ENCODE results near the gene ENTR1.

GRCh38 chr9:136439481-136440408 lies 29.3 kb upstream of the ENTR1 start, which contains the start of gene INPP5E:
- TF ChIP-seq CTCF (IDR thresholded peaks at IDR 0.05) (peak in 3 of 4 experiments; percentile 65 to 72 (median 67)), POLR2A (IDR thresholded peaks at IDR 0.05) (peak; percentile 44 to 46), POLR2AphosphoS5 (IDR thresholded peaks at IDR 0.05) (peak; percentile 28)
